HG03565 (cell line): ENCODE data around the gene KCNAB1.
"Not testable (repeated sequence)": the region's sequence is repeated elsewhere in the genome, so short reads cannot be mapped to it uniquely, and the experiment has no call there.

ENCODE experiments used
- ATAC-seq: cut with Tn5 transposase; IDR thresholded peaks from one replicate; pipeline ENCODE4 v1.9.1; 2021; ENCODE audit warnings: mild to moderate bottlenecking, moderate library complexity; ENCODE audit not compliant: unreplicated experiment

The KCNAB1 gene

GRCh38 chr3:156259896-156260295, 139.5 kb downstream of the KCNAB1 start:
- no peak for ATAC-seq

GRCh38 chr3:156260331-156260730, 140.0 kb downstream of the KCNAB1 start:
- no peak for ATAC-seq

- ATAC-seq, result no peak
Measured at GRCh38 chr3:156264771-156265170, 144.4 kb downstream of the KCNAB1 start.

- no peak for ATAC-seq
Measured at GRCh38 chr3:156271508-156271907, 151.1 kb downstream of the KCNAB1 start.

GRCh38 chr3:156271995-156272719, 151.8 kb downstream of the KCNAB1 start:
- no peak for ATAC-seq

- no peak for ATAC-seq
Measured at GRCh38 chr3:156273111-156273694, 152.8 kb downstream of the KCNAB1 start.

GRCh38 chr3:156274791-156275190, 154.4 kb downstream of the KCNAB1 start:
- no peak for ATAC-seq

- not testable (repeated sequence) for ATAC-seq
Measured at GRCh38 chr3:156284637-156285036, 164.3 kb downstream of the KCNAB1 start.

- no peak for ATAC-seq
Measured at GRCh38 chr3:156285626-156286025, 165.2 kb downstream of the KCNAB1 start.

- no peak for ATAC-seq
Measured at GRCh38 chr3:156290924-156291271, 170.5 kb downstream of the KCNAB1 start.

- ATAC-seq, result no peak
Measured at GRCh38 chr3:156291272-156292123, 171.1 kb downstream of the KCNAB1 start.

- no peak for ATAC-seq
Measured at GRCh38 chr3:156293566-156293965, 173.2 kb downstream of the KCNAB1 start.

- no peak for ATAC-seq
Measured at GRCh38 chr3:156297582-156297981, 177.2 kb downstream of the KCNAB1 start.

GRCh38 chr3:156298014-156298413, 177.6 kb downstream of the KCNAB1 start:
- no peak for ATAC-seq

GRCh38 chr3:156298938-156299337, 178.6 kb downstream of the KCNAB1 start:
- no peak for ATAC-seq

GRCh38 chr3:156299569-156299968, 179.2 kb downstream of the KCNAB1 start:
- ATAC-seq, result no peak

GRCh38 chr3:156300371-156300770, 180.0 kb downstream of the KCNAB1 start:
- no peak for ATAC-seq

GRCh38 chr3:156300929-156301840, 180.8 kb downstream of the KCNAB1 start:
- ATAC-seq, result no peak

- no peak for ATAC-seq
Measured at GRCh38 chr3:156303001-156303707, 182.8 kb downstream of the KCNAB1 start.

GRCh38 chr3:156304406-156304805, 184.0 kb downstream of the KCNAB1 start:
- no peak for ATAC-seq
